ENCODE measurements around the gene LYSMD4. TPM values are rescaled to one million over a fixed set of nuclear protein-coding genes. Genes with fewer than 3 reads are reported as not detected.

LYSMD4 gene
- total RNA-seq, 1 experiment from 2014 or later = 15.9 TPM

DNA sequence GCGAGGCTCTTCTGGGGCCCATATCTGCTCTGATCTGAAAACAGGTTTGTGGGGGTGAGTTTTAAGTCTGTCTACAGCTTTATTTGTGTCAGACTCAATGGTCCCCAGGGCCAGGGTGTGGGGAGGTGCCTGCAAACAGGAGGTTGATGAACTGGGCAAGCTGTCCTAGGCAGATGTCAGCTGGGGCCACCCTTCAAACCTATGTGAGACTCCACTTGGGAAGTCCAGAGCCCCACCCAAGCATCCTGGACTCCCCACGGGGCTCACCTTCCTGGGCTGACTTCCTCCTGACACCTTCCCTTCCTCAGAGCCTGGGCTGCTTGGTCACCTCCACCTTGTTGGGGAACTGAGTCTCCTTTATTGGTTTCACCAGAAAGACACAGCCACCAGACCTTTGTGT is 8.6 kb upstream of the LYSMD4 start:
- CTCF ChIA-PET = no interaction called here
- Mint-ChIP-seq H3K4me3 (ENCODE audit: unreplicated experiment) (no peak overlapping the region), H3K4me1 (ENCODE audit: low read depth, unreplicated experiment) (no peaks in the 10 kb centered on the region), H3K27ac (ENCODE audit: unreplicated experiment) (no peak overlapping the region), H3K36me3 (ENCODE audit: insufficient read depth, unreplicated experiment) (no peaks in the 10 kb centered on the region), H3K9me3 (ENCODE audit: unreplicated experiment) (no peaks in the 10 kb centered on the region), H3K27me3 (ENCODE audit: insufficient read depth, unreplicated experiment) (no peaks in the 10 kb centered on the region)
- intact Hi-C loops (cut with micrococcal nuclease; ENCODE audit: unreplicated experiment) = no loop called here
- Histone ChIP-seq H3K27me3 (replicated peaks; ENCODE audit: control insufficient read depth, insufficient read depth, low read length) (no peaks in the 10 kb centered on the region), H3K9me3 (no peaks in the 10 kb centered on the region), H3K36me3 (ENCODE audit: control insufficient read depth, insufficient read depth, low read length) (no peaks in the 10 kb centered on the region), H3K4me3 (ENCODE audit: low read depth, low read length) (no peak overlapping the region), H3K4me1 (no peaks in the 10 kb centered on the region)
- POLR2A ChIA-PET = no interaction called here
- BruUV-seq (replicated peaks) = no TSS peak
- TF ChIP-seq, protein P1, sequence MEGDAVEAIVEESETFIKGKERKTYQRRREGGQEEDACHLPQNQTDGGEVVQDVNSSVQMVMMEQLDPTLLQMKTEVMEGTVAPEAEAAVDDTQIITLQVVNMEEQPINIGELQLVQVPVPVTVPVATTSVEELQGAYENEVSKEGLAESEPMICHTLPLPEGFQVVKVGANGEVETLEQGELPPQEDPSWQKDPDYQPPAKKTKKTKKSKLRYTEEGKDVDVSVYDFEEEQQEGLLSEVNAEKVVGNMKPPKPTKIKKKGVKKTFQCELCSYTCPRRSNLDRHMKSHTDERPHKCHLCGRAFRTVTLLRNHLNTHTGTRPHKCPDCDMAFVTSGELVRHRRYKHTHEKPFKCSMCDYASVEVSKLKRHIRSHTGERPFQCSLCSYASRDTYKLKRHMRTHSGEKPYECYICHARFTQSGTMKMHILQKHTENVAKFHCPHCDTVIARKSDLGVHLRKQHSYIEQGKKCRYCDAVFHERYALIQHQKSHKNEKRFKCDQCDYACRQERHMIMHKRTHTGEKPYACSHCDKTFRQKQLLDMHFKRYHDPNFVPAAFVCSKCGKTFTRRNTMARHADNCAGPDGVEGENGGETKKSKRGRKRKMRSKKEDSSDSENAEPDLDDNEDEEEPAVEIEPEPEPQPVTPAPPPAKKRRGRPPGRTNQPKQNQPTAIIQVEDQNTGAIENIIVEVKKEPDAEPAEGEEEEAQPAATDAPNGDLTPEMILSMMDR (IDR thresholded peaks at IDR 0.05; ENCODE audit: insufficient read depth in 1 of 2, low read depth in 1 of 2, low read length in 1 of 2, severe bottlenecking in 1 of 2, unreplicated experiment in 1 of 2) = no peak
- no peak for DNase-seq

DNA sequence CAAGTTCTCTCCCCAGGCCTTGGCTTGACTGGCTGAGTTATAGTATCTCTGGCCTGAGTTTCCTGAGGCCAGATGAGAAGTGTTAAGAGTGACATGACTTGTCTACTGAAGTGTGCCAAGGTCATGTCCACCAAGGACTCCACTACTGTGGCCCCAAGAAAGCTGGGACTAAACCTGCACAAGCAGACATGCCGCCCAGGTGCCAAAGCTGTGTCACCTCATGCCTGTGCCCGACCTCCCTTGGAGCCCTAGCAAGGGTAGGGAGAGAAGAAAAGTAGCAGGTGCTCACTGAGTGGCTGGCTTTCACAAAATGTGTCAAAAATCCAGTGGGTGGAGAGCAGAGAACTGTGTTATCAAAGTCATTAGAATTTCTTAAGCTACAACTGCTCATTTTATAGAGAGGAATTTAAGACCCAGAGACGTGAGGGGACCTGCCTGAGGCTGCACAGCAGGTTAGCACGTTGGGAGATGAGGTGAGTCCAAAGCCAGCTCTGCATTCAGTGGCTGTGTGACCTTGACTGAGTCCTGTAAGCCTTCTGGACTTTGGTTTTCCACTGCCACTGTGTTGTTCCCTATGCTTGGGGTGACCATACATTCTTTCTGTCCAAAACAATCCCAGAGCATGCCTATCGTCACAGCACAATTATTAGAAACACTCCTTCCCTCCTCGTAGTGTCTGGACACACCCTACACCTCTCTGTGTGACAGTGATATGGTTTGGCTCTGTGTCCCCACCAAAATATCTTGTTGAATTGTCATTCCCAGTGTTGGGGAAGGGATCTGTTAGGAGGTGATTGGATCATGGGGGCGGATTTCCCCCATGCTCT is 5.0 kb upstream of the LYSMD4 start:
- ChIA-PET CTCF (no interaction called here), POLR2A (no interaction called here)
- no peak for DNase-seq
- no peaks in the 10 kb centered on the region for H3K4me1 Mint-ChIP-seq (ENCODE audit: low read depth, unreplicated experiment)
- no peaks in the 10 kb centered on the region for H3K36me3 Mint-ChIP-seq (ENCODE audit: insufficient read depth, unreplicated experiment)
- H3K9me3 Mint-ChIP-seq (ENCODE audit: unreplicated experiment) = no peaks in the 10 kb centered on the region
- no peak overlapping the region for H3K4me3 Mint-ChIP-seq (ENCODE audit: unreplicated experiment)
- no peak overlapping the region for H3K27ac Mint-ChIP-seq (ENCODE audit: unreplicated experiment)
- no peaks in the 10 kb centered on the region for H3K36me3 ChIP-seq (ENCODE audit: control insufficient read depth, insufficient read depth, low read length)
- TF ChIP-seq, protein P1 (IDR thresholded peaks at IDR 0.05; ENCODE audit: insufficient read depth in 1 of 2, low read depth in 1 of 2, low read length in 1 of 2, severe bottlenecking in 1 of 2, unreplicated experiment in 1 of 2) = no peak
- H3K9me3 ChIP-seq = no peaks in the 10 kb centered on the region
- 0 out of 2 replicates have a peak, but pooled peaks cover 3% of the 10 kb centered on the region for H3K4me1 ChIP-seq
- BruUV-seq (replicated peaks) = no TSS peak
- intact Hi-C loops (cut with micrococcal nuclease; ENCODE audit: unreplicated experiment) = no loop called here
- no peak overlapping the region for H3K4me3 ChIP-seq (ENCODE audit: low read depth, low read length)
- H3K27me3 Mint-ChIP-seq (ENCODE audit: insufficient read depth, unreplicated experiment) = no peaks in the 10 kb centered on the region
- H3K27me3 ChIP-seq (replicated peaks; ENCODE audit: control insufficient read depth, insufficient read depth, low read length) = no peaks in the 10 kb centered on the region

DNA sequence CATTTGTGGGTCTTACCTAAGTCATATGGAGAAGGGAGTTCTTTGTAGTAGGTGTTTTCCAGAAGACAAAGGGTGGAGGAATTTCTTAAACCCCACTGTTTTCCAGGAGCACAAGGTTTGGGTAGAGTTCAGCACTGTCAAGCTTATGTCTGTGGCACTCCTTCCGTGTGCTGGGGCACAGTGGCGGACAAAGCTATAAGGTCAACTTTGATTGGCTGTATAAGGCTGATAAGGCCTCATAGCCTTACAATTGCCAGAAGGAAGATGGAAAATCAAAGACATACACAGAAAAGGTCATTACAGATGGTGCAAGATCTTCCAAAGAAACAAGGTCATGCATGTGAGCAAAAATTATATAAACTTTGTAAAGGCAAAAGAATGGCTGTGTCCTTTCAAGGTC is 3.5 kb upstream of the LYSMD4 start:
- no peaks in the 10 kb centered on the region for H3K27me3 ChIP-seq (replicated peaks; ENCODE audit: control insufficient read depth, insufficient read depth, low read length)
- Mint-ChIP-seq H3K36me3 (ENCODE audit: insufficient read depth, unreplicated experiment) (no peaks in the 10 kb centered on the region), H3K4me1 (ENCODE audit: low read depth, unreplicated experiment) (no peaks in the 10 kb centered on the region), H3K27me3 (ENCODE audit: insufficient read depth, unreplicated experiment) (no peaks in the 10 kb centered on the region), H3K4me3 (ENCODE audit: unreplicated experiment) (no peak overlapping the region), H3K9me3 (ENCODE audit: unreplicated experiment) (no peaks in the 10 kb centered on the region), H3K27ac (ENCODE audit: unreplicated experiment) (no peak overlapping the region)
- ChIA-PET POLR2A (no interaction called here), CTCF (interaction anchor here (1.3 kb wide), 1 partner anchor 20 kb away, joined by 3 read pairs; no protein-coding TSS in a partner anchor)
- intact Hi-C loops (cut with micrococcal nuclease; ENCODE audit: unreplicated experiment) = no loop called here
- no peak overlapping the region for H3K4me3 ChIP-seq (ENCODE audit: low read depth, low read length)
- no peaks in the 10 kb centered on the region for H3K36me3 ChIP-seq (ENCODE audit: control insufficient read depth, insufficient read depth, low read length)
- DNase-seq = no peak
- H3K9me3 ChIP-seq = no peaks in the 10 kb centered on the region
- H3K4me1 ChIP-seq = peaks cover 8% of the 10 kb centered on the region; the same call in 1 of the 2 replicates
- BruUV-seq (replicated peaks) = no TSS peak
- TF ChIP-seq, protein P1 (IDR thresholded peaks at IDR 0.05; ENCODE audit: insufficient read depth in 1 of 2, low read depth in 1 of 2, low read length in 1 of 2, severe bottlenecking in 1 of 2, unreplicated experiment in 1 of 2) = no peak

All from Caco-2 (cell line).